Loucy (cell line): ENCODE measurements around the gene MAPK8IP1.

Experiments
- H2AFZ ChIP-seq: fragments of 200-600 bp; sonication (generic); 2 replicates; pipeline ENCODE4 v1.6.0; 2016; ENCODE audit warnings: antibody characterized with exemption, mild to moderate bottlenecking, low read length, moderate library complexity
- H3F3A ChIP-seq: fragments of 200-600 bp; 2 replicates; pipeline ENCODE4 v1.6.0; 2016; ENCODE audit warnings: antibody characterized with exemption, low read depth, mild to moderate bottlenecking
- H3K27me3 ChIP-seq: fragments of 200-600 bp; sonication (generic); 2 replicates; pipeline ENCODE4 v1.6.1; 2014; ENCODE audit warnings: low read length, mild to moderate bottlenecking; ENCODE audit not compliant: insufficient read depth, poor library complexity, severe bottlenecking
- H3K36me3 ChIP-seq: fragments of 200-600 bp; sonication (generic); 2 replicates; pipeline ENCODE4 v1.6.1; 2016; ENCODE audit warnings: low read length; ENCODE audit not compliant: insufficient read depth
- H3K4me1 ChIP-seq: fragments of 200-600 bp; sonication (generic); 2 replicates; pipeline ENCODE4 v1.5.1; 2014; ENCODE audit warnings: low read length, mild to moderate bottlenecking; ENCODE audit not compliant: insufficient read depth, poor library complexity, severe bottlenecking
- H3K4me2 ChIP-seq: fragments of 200-600 bp; sonication (generic); 2 replicates; pipeline ENCODE4 v1.6.0; 2014; ENCODE audit warnings: antibody characterized with exemption, low read length, low read depth, mild to moderate bottlenecking; ENCODE audit not compliant: poor library complexity, severe bottlenecking
- H3K4me3 ChIP-seq: fragments of 200-600 bp; sonication (generic); 2 replicates; pipeline ENCODE4 v1.5.1; 2014; ENCODE audit warnings: low read length, mild to moderate bottlenecking, mixed read lengths; ENCODE audit not compliant: poor library complexity, severe bottlenecking
- H3K79me2 ChIP-seq: fragments of 200-600 bp; sonication (generic); 2 replicates; pipeline ENCODE4 v1.6.1; 2014; ENCODE audit warnings: low read length; ENCODE audit not compliant: insufficient read depth
- H3K9ac ChIP-seq: fragments of 200-600 bp; sonication (generic); 2 replicates; pipeline ENCODE4 v1.6.0; 2014; ENCODE audit warnings: mild to moderate bottlenecking, low read depth, low read length, moderate library complexity; ENCODE audit not compliant: poor library complexity, severe bottlenecking
- H3K9me2 ChIP-seq: fragments of 200-600 bp; sonication (generic); replicated peaks from 2 replicates; pipeline ENCODE4 v1.6.1; 2016; ENCODE audit warnings: low read depth, low read length, mixed read lengths
- H3K9me3 ChIP-seq: fragments of 200-600 bp; sonication (generic); 2 replicates; pipeline ENCODE4 v1.6.1; 2014; ENCODE audit warnings: mild to moderate bottlenecking, antibody characterized with exemption, low read length, low read depth; ENCODE audit not compliant: insufficient read depth
- H4K20me1 ChIP-seq: fragments of 200-600 bp; sonication (generic); 2 replicates; pipeline ENCODE4 v1.6.0; 2014; ENCODE audit warnings: antibody characterized with exemption, low read length, mild to moderate bottlenecking; ENCODE audit not compliant: insufficient read depth, poor library complexity, severe bottlenecking
- CTCF ChIP-seq: fragments of 200-600 bp; sonication (generic); conservative IDR thresholded peaks from 2 replicates; pipeline ENCODE4 v1.5.1; 2014; ENCODE audit warnings: mild to moderate bottlenecking, antibody characterized with exemption, low read length
- EZH2phosphoT487 ChIP-seq: fragments of 200-600 bp; IDR thresholded peaks from 2 replicates; pipeline ENCODE4 v1.6.1; 2018; ENCODE audit warnings: antibody characterized with exemption, mild to moderate bottlenecking, moderate library complexity, borderline replicate concordance

The MAPK8IP1 gene

GRCh38 chr11:45926536-45927331 lies 41.3 kb downstream of the MAPK8IP1 start:
- Histone ChIP-seq H3K9me2 (no peaks in the 10 kb centered on the region), H3K27me3 (no peaks in the 10 kb centered on the region), H3K79me2 (no peaks in the 10 kb centered on the region), H3K9ac (no peak overlapping the region), H3F3A (no peaks in the 10 kb centered on the region), H3K4me3 (no peak overlapping the region), H3K4me2 (peak overlapping the region; percentile 41), H3K4me1 (peaks cover 10% of the 10 kb centered on the region), H3K36me3 (peaks cover under 1% of the 10 kb centered on the region; the same call in 1 of the 2 replicates), H4K20me1 (no peaks in the 10 kb centered on the region), H3K9me3 (no peaks in the 10 kb centered on the region), H2AFZ (no peak overlapping the region)
- no peak for TF ChIP-seq CTCF
- TF ChIP-seq EZH2phosphoT487 = no peak

- Histone ChIP-seq H3K4me2 (peak overlapping the region; percentile 41), H3K79me2 (no peaks in the 10 kb centered on the region), H3K4me3 (no peak overlapping the region), H3K36me3 (peaks cover 6% of the 10 kb centered on the region; the same call in 1 of the 2 replicates), H3K4me1 (peaks cover 10% of the 10 kb centered on the region), H3K9me2 (no peaks in the 10 kb centered on the region), H3K27me3 (no peaks in the 10 kb centered on the region), H4K20me1 (no peaks in the 10 kb centered on the region), H3K9ac (no peak overlapping the region), H3F3A (no peaks in the 10 kb centered on the region), H2AFZ (no peak overlapping the region), H3K9me3 (no peaks in the 10 kb centered on the region)
- TF ChIP-seq CTCF (no peak), EZH2phosphoT487 (no peak)
Measured at GRCh38 chr11:45927332-45927683, 41.9 kb downstream of the MAPK8IP1 start.

- Histone ChIP-seq H3K9me3 (no peaks in the 10 kb centered on the region), H3K4me1 (peaks cover 10% of the 10 kb centered on the region), H4K20me1 (no peaks in the 10 kb centered on the region), H3K27me3 (no peaks in the 10 kb centered on the region), H3K9ac (no peak overlapping the region), H3K4me2 (peak overlapping the region; percentile 41), H3F3A (no peaks in the 10 kb centered on the region), H3K36me3 (peaks cover 10% of the 10 kb centered on the region; the same call in 1 of the 2 replicates), H2AFZ (no peak overlapping the region), H3K79me2 (no peaks in the 10 kb centered on the region), H3K4me3 (no peak overlapping the region), H3K9me2 (no peaks in the 10 kb centered on the region)
- TF ChIP-seq CTCF = no peak
- no peak for TF ChIP-seq EZH2phosphoT487
Measured at GRCh38 chr11:45927684-45928413, 42.4 kb downstream of the MAPK8IP1 start.
